ENCODE measurements around the gene ADGRD2. TPM values are rescaled to one million over a fixed set of nuclear protein-coding genes. Genes with fewer than 3 reads are reported as not detected.

ADGRD2 gene
- total and polyA plus RNA-seq, 2 of the 13 experiments (the other 11 are each of a cell fraction or from before 2014, with no cell fraction given) = not detected

- TF ChIP-seq PATZ1 (CRISPR knock-in tag; IDR thresholded peaks at IDR 0.05) (0 out of 2 replicates have a peak, but pooled peaks have one; percentile 19), ESRRA (CRISPR knock-in tag; IDR thresholded peaks at IDR 0.05; ENCODE audit: low read depth) (no peak), FOXA3 (CRISPR knock-in tag; IDR thresholded peaks at IDR 0.05) (peak; percentile 48; the same call in 1 of the 2 replicates), CSRNP1 (CRISPR knock-in tag; IDR thresholded peaks at IDR 0.05) (peak; percentile 42; the same call in 1 of the 2 replicates), MAFF (IDR thresholded peaks at IDR 0.05; ENCODE audit: low read depth, low read length) (no peak), ZNF605 (CRISPR knock-in tag; IDR thresholded peaks at IDR 0.05) (0 out of 2 replicates have a peak, but pooled peaks have one; percentile 48), EZH2 (conservative IDR thresholded peaks at IDR 0.05; ENCODE audit: low read depth, low read length) (no peak)
- TF ChIP-seq, protein P1, sequence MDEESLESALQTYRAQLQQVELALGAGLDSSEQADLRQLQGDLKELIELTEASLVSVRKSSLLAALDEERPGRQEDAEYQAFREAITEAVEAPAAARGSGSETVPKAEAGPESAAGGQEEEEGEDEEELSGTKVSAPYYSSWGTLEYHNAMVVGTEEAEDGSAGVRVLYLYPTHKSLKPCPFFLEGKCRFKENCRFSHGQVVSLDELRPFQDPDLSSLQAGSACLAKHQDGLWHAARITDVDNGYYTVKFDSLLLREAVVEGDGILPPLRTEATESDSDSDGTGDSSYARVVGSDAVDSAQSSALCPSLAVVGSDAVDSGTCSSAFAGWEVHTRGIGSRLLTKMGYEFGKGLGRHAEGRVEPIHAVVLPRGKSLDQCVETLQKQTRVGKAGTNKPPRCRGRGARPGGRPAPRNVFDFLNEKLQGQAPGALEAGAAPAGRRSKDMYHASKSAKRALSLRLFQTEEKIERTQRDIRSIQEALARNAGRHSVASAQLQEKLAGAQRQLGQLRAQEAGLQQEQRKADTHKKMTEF (CRISPR knock-in tag; IDR thresholded peaks at IDR 0.05) = peak; percentile 46
Measured at GRCh38 chr9:124520206-124520596, 70.0 kb downstream of the ADGRD2 start (continued).

Measured in HepG2 (cell line).